ENCODE data around the gene EXOSC2.
"Not testable (repeated sequence)": the region's sequence is repeated elsewhere in the genome, so short reads cannot be mapped to it uniquely, and the experiment has no call there.

Gene EXOSC2

GRCh38 chr9:130682421-130683121, 11.0 kb upstream of the EXOSC2 start:
- Histone ChIP-seq H3K9ac (ENCODE audit: low read length in 2 of 2) (peak overlapping the region in 1 of 2 donors; percentile 45), H3K36me3 (ENCODE audit: control insufficient read depth in 2 of 2, insufficient read depth in 2 of 2, low read length in 2 of 2) (no peaks in the 10 kb centered on the region), H3K27ac (ENCODE audit: low read length) (no peak overlapping the region), H3K4me3 (ENCODE audit: low read length in 2 of 2) (peak overlapping the region; percentile 63 to 74), H3K9me3 (ENCODE audit: control insufficient read depth in 2 of 2, low read length in 2 of 2) (peaks cover 0 to 8% of the 10 kb centered on the region in 2 donors), H3K27me3 (ENCODE audit: control insufficient read depth in 1 of 2, insufficient read depth in 2 of 2, low read length in 2 of 2) (peaks cover 0 to 3% of the 10 kb centered on the region in 2 donors), H3K4me1 (ENCODE audit: control insufficient read depth, insufficient read depth, low read length) (peaks cover 13% of the 10 kb centered on the region)

GRCh38 chr9:130685104-130685503, 8.5 kb upstream of the EXOSC2 start:
- peaks cover 0 to 8% of the 10 kb centered on the region in 2 donors for H3K9me3 ChIP-seq (ENCODE audit: control insufficient read depth in 2 of 2, low read length in 2 of 2)
- peaks cover 15% of the 10 kb centered on the region for H3K4me1 ChIP-seq (ENCODE audit: control insufficient read depth, insufficient read depth, low read length)
- H3K27ac ChIP-seq (ENCODE audit: low read length) = no peak overlapping the region
- H3K27me3 ChIP-seq (ENCODE audit: control insufficient read depth in 1 of 2, insufficient read depth in 2 of 2, low read length in 2 of 2) = peaks cover 0 to 3% of the 10 kb centered on the region in 2 donors
- H3K4me3 ChIP-seq (ENCODE audit: low read length in 2 of 2) = no peak overlapping the region
- H3K9ac ChIP-seq (ENCODE audit: low read length in 2 of 2) = no peak overlapping the region
- no peaks in the 10 kb centered on the region for H3K36me3 ChIP-seq (ENCODE audit: control insufficient read depth in 2 of 2, insufficient read depth in 2 of 2, low read length in 2 of 2)

GRCh38 chr9:130685945-130686344, 7.6 kb upstream of the EXOSC2 start:
- H3K36me3 ChIP-seq (ENCODE audit: control insufficient read depth in 2 of 2, insufficient read depth in 2 of 2, low read length in 2 of 2) = not testable (repeated sequence)

GRCh38 chr9:130687615-130688014, 6.0 kb upstream of the EXOSC2 start:
- H3K36me3 ChIP-seq (ENCODE audit: control insufficient read depth in 2 of 2, insufficient read depth in 2 of 2, low read length in 2 of 2) = no peaks in the 10 kb centered on the region
- peaks cover 10% of the 10 kb centered on the region for H3K4me1 ChIP-seq (ENCODE audit: control insufficient read depth, insufficient read depth, low read length)
- H3K27me3 ChIP-seq (ENCODE audit: control insufficient read depth in 1 of 2, insufficient read depth in 2 of 2, low read length in 2 of 2) = no peaks in the 10 kb centered on the region
- H3K9me3 ChIP-seq (ENCODE audit: control insufficient read depth in 2 of 2, low read length in 2 of 2) = peaks cover 0 to 8% of the 10 kb centered on the region in 2 donors
- H3K9ac ChIP-seq (ENCODE audit: low read length in 2 of 2) = no peak overlapping the region
- no peak overlapping the region for H3K4me3 ChIP-seq (ENCODE audit: low read length in 2 of 2)
- no peak overlapping the region for H3K27ac ChIP-seq (ENCODE audit: low read length)

More at GRCh38 chr9:130685945-130686344, 7.6 kb upstream of the EXOSC2 start:
- not testable (repeated sequence) for H3K9ac ChIP-seq (ENCODE audit: low read length in 2 of 2); H3K9me3 ChIP-seq (ENCODE audit: control insufficient read depth in 2 of 2, low read length in 2 of 2); H3K27me3 ChIP-seq (ENCODE audit: control insufficient read depth in 1 of 2, insufficient read depth in 2 of 2, low read length in 2 of 2); H3K4me3 ChIP-seq (ENCODE audit: low read length in 2 of 2); H3K27ac ChIP-seq (ENCODE audit: low read length)
- peaks cover 15% of the 10 kb centered on the region for H3K4me1 ChIP-seq (ENCODE audit: control insufficient read depth, insufficient read depth, low read length)

GRCh38 chr9:130688072-130688471, 5.5 kb upstream of the EXOSC2 start:
- Histone ChIP-seq H3K36me3 (ENCODE audit: control insufficient read depth in 2 of 2, insufficient read depth in 2 of 2, low read length in 2 of 2) (no peaks in the 10 kb centered on the region), H3K27ac (ENCODE audit: low read length) (no peak overlapping the region), H3K27me3 (ENCODE audit: control insufficient read depth in 1 of 2, insufficient read depth in 2 of 2, low read length in 2 of 2) (no peaks in the 10 kb centered on the region), H3K9ac (ENCODE audit: low read length in 2 of 2) (no peak overlapping the region), H3K4me3 (ENCODE audit: low read length in 2 of 2) (no peak overlapping the region), H3K9me3 (ENCODE audit: control insufficient read depth in 2 of 2, low read length in 2 of 2) (peaks cover 0 to 8% of the 10 kb centered on the region in 2 donors), H3K4me1 (ENCODE audit: control insufficient read depth, insufficient read depth, low read length) (peaks cover 10% of the 10 kb centered on the region)

- H3K36me3 ChIP-seq (ENCODE audit: control insufficient read depth in 2 of 2, insufficient read depth in 2 of 2, low read length in 2 of 2) = no peaks in the 10 kb centered on the region
- peak overlapping the region in 1 of 2 donors; percentile 2 for H3K9ac ChIP-seq (ENCODE audit: low read length in 2 of 2)
- peak overlapping the region; percentile 60 to 70 for H3K4me3 ChIP-seq (ENCODE audit: low read length in 2 of 2)
- no peak overlapping the region for H3K27ac ChIP-seq (ENCODE audit: low read length)
- H3K4me1 ChIP-seq (ENCODE audit: control insufficient read depth, insufficient read depth, low read length) = peaks cover 17% of the 10 kb centered on the region
- H3K9me3 ChIP-seq (ENCODE audit: control insufficient read depth in 2 of 2, low read length in 2 of 2) = peaks cover 0 to 8% of the 10 kb centered on the region in 2 donors
- H3K27me3 ChIP-seq (ENCODE audit: control insufficient read depth in 1 of 2, insufficient read depth in 2 of 2, low read length in 2 of 2) = no peaks in the 10 kb centered on the region
Observed at GRCh38 chr9:130689572-130689936, 4.0 kb upstream of the EXOSC2 start.

- Histone ChIP-seq H3K9ac (ENCODE audit: low read length in 2 of 2) (peak overlapping the region; percentile 41 to 60), H3K4me3 (ENCODE audit: low read length in 2 of 2) (peak overlapping the region; percentile 60 to 70), H3K27me3 (ENCODE audit: control insufficient read depth in 1 of 2, insufficient read depth in 2 of 2, low read length in 2 of 2) (no peaks in the 10 kb centered on the region), H3K4me1 (ENCODE audit: control insufficient read depth, insufficient read depth, low read length) (peaks cover 22% of the 10 kb centered on the region), H3K36me3 (ENCODE audit: control insufficient read depth in 2 of 2, insufficient read depth in 2 of 2, low read length in 2 of 2) (no peaks in the 10 kb centered on the region), H3K27ac (ENCODE audit: low read length) (peak overlapping the region; percentile 67), H3K9me3 (ENCODE audit: control insufficient read depth in 2 of 2, low read length in 2 of 2) (peaks cover 0 to 4% of the 10 kb centered on the region in 2 donors)
Observed at GRCh38 chr9:130689937-130690700, 3.5 kb upstream of the EXOSC2 start.

GRCh38 chr9:130692321-130692720, 1.3 kb upstream of the EXOSC2 start:
- Histone ChIP-seq H3K27ac (ENCODE audit: low read length) (no peak overlapping the region), H3K4me1 (ENCODE audit: control insufficient read depth, insufficient read depth, low read length) (peaks cover 28% of the 10 kb centered on the region), H3K4me3 (ENCODE audit: low read length in 2 of 2) (no peak overlapping the region), H3K36me3 (ENCODE audit: control insufficient read depth in 2 of 2, insufficient read depth in 2 of 2, low read length in 2 of 2) (peaks cover 9 to 13% of the 10 kb centered on the region in 2 donors), H3K27me3 (ENCODE audit: control insufficient read depth in 1 of 2, insufficient read depth in 2 of 2, low read length in 2 of 2) (no peaks in the 10 kb centered on the region), H3K9me3 (ENCODE audit: control insufficient read depth in 2 of 2, low read length in 2 of 2) (no peaks in the 10 kb centered on the region), H3K9ac (ENCODE audit: low read length in 2 of 2) (no peak overlapping the region)

- Histone ChIP-seq H3K4me3 (ENCODE audit: low read length in 2 of 2) (peak overlapping the region; percentile 77 to 99), H3K4me1 (ENCODE audit: control insufficient read depth, insufficient read depth, low read length) (peaks cover 28% of the 10 kb centered on the region), H3K9ac (ENCODE audit: low read length in 2 of 2) (peak overlapping the region; percentile 55 to 60), H3K27me3 (ENCODE audit: control insufficient read depth in 1 of 2, insufficient read depth in 2 of 2, low read length in 2 of 2) (no peaks in the 10 kb centered on the region), H3K9me3 (ENCODE audit: control insufficient read depth in 2 of 2, low read length in 2 of 2) (no peaks in the 10 kb centered on the region), H3K27ac (ENCODE audit: low read length) (peak overlapping the region; percentile 13), H3K36me3 (ENCODE audit: control insufficient read depth in 2 of 2, insufficient read depth in 2 of 2, low read length in 2 of 2) (peaks cover 9 to 17% of the 10 kb centered on the region in 2 donors)
Observed at GRCh38 chr9:130693101-130693425, 517 bp upstream of the EXOSC2 start.

- H3K27ac ChIP-seq (ENCODE audit: low read length) = peak overlapping the region; percentile 41
- H3K4me3 ChIP-seq (ENCODE audit: low read length in 2 of 2) = peak overlapping the region; percentile 86 to 99
Observed at GRCh38 chr9:130694205-130694604, 625 bp downstream of the EXOSC2 start.

More at GRCh38 chr9:130694205-130694604, 625 bp downstream of the EXOSC2 start:
- peaks cover 28% of the 10 kb centered on the region for H3K4me1 ChIP-seq (ENCODE audit: control insufficient read depth, insufficient read depth, low read length)
- no peaks in the 10 kb centered on the region for H3K27me3 ChIP-seq (ENCODE audit: control insufficient read depth in 1 of 2, insufficient read depth in 2 of 2, low read length in 2 of 2)
- H3K9me3 ChIP-seq (ENCODE audit: control insufficient read depth in 2 of 2, low read length in 2 of 2) = no peaks in the 10 kb centered on the region
- peaks cover 16 to 29% of the 10 kb centered on the region in 2 donors for H3K36me3 ChIP-seq (ENCODE audit: control insufficient read depth in 2 of 2, insufficient read depth in 2 of 2, low read length in 2 of 2)
- peak overlapping the region; percentile 84 to 91 for H3K9ac ChIP-seq (ENCODE audit: low read length in 2 of 2)

All from stomach smooth muscle (tissue), 2 donors.